Thoracic aorta (tissue), 2 donors: ENCODE data around the gene PMPCA. TPM values are rescaled to one million over a fixed set of nuclear protein-coding genes. Genes with fewer than 3 reads are reported as not detected.

Source experiments
- ATAC-seq: fragments of 150-250 bp; one replicate; pipeline ENCODE4 v1.8.0; 2017; ENCODE audit warnings: low read depth; ENCODE audit not compliant: insufficient number of reproducible peaks, low FRiP score
- DNase-seq: peaks from one replicate; pipeline ENCODE4 v3.0.0-alpha.2; 2020; ENCODE audit warnings: low spot score
- H3K27ac ChIP-seq, 2 donors: fragments of 200-600 bp; sonication (generic); 1 replicate in 1 of 2; 2 replicates in 1 of 2; pipeline ENCODE4 v1.5.1; 2016; ENCODE audit warnings: mild to moderate bottlenecking in 2 of 2, moderate library complexity in 2 of 2
- H3K27me3 ChIP-seq: fragments of 200-600 bp; sonication (generic); replicated peaks from 2 replicates; pipeline ENCODE4 v1.6.0; 2016; ENCODE audit warnings: mild to moderate bottlenecking; ENCODE audit not compliant: insufficient read depth
- H3K36me3 ChIP-seq: fragments of 200-600 bp; sonication (generic); one replicate; pipeline ENCODE4 v1.5.1; 2016
- H3K4me1 ChIP-seq, 2 donors: fragments of 200-600 bp; sonication (generic); 1 replicate in 1 of 2; 2 replicates in 1 of 2; pipeline versions ENCODE4 v1.5.1 to v1.6.0; 2016; ENCODE audit warnings: low read depth in 2 of 2, mild to moderate bottlenecking in 1 of 2; ENCODE audit not compliant: control insufficient read depth in 1 of 2
- H3K4me3 ChIP-seq: fragments of 200-600 bp; sonication (generic); 2 replicates; pipeline ENCODE4 v1.5.1; 2016; ENCODE audit warnings: mild to moderate bottlenecking
- H3K9me3 ChIP-seq: fragments of 200-600 bp; sonication (generic); 2 replicates; pipeline ENCODE4 v1.5.1; 2016
- total RNA-seq, 2 donors: library from RNA; depleted of rRNA; stranded (reverse); fragments of >200 nt; gene quantifications; one replicate each; pipeline versions ENCODE4 v1.1.0 to v1.2.3, GENCODE V29; 2016
- TF ChIP-seq, protein P1 (sequence below): fragments of 200-600 bp; sonication (generic); IDR thresholded peaks from one replicate; pipeline ENCODE4 v1.5.1; 2019; ENCODE audit warnings: antibody characterized with exemption

The PMPCA gene
- total RNA-seq, 2 donors from 2014 or later = 28.7 to 43.0 TPM

DNA sequence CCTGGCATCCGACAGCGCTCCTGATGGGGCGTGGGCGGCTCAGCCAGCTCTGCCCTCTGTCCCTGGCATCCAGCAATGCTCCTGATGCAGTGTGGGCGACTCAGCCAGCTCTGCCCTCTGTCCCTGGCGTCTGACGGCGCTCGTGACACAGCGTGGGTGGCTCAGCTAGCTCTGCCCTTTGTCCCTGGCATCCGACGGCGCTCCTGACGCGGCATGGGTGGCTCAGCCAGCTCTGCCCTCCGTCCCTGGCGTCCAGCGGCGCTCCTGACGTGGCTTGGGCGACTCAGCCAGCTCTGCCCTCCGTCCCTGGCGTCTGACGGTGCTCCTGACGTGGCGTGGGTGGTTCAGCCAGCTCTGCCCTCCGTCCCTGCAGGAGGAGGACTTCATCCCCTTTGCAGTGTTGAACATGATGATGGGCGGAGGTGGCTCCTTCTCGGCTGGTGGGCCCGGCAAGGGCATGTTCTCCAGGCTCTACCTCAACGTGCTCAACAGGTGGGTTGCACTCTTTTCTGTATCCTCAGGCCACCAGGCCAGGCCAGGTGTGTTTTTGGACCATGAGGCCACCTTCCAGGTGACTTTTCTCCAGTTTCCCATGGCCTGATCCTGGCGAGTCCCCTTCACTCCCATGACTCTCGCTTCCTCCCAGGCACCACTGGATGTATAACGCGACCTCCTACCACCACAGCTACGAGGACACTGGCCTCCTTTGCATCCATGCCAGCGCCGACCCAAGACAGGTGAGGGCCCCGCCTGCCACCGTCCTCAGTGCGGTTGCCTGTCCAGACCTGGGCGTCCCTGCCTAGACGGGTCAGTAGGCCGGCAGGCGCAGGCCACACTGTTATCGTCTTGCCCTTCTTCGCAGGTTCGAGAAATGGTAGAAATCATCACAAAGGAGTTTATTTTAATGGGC lies 8.0 kb downstream of the PMPCA start:
- TF ChIP-seq, protein P1, sequence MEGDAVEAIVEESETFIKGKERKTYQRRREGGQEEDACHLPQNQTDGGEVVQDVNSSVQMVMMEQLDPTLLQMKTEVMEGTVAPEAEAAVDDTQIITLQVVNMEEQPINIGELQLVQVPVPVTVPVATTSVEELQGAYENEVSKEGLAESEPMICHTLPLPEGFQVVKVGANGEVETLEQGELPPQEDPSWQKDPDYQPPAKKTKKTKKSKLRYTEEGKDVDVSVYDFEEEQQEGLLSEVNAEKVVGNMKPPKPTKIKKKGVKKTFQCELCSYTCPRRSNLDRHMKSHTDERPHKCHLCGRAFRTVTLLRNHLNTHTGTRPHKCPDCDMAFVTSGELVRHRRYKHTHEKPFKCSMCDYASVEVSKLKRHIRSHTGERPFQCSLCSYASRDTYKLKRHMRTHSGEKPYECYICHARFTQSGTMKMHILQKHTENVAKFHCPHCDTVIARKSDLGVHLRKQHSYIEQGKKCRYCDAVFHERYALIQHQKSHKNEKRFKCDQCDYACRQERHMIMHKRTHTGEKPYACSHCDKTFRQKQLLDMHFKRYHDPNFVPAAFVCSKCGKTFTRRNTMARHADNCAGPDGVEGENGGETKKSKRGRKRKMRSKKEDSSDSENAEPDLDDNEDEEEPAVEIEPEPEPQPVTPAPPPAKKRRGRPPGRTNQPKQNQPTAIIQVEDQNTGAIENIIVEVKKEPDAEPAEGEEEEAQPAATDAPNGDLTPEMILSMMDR = no peak
- Histone ChIP-seq H3K36me3 (peaks cover 89% of the 10 kb centered on the region), H3K27ac (no peak overlapping the region), H3K9me3 (no peaks in the 10 kb centered on the region), H3K4me3 (no peak overlapping the region), H3K27me3 (no peaks in the 10 kb centered on the region), H3K4me1 (no peaks in the 10 kb centered on the region)
- ATAC-seq (no peak), DNase-seq (no peak)

DNA sequence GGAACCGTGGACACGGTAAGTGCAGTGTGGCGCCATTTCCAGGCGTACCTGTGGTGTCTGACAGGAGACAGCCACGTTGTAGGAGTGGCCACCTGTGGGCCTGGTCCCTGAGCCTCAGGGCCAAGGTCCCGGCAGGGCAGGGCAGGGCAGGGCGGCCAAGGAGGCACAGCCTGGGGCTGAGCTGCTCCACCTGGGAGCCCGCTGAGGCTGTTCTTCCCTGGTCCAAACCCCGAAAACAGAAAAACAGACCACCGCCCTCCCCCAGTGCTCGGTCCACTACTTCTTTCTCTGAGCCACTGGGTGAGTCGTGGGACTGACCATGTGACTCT lies 8.6 kb downstream of the PMPCA start:
- TF ChIP-seq, protein P1 = no peak
- no peak for ATAC-seq
- Histone ChIP-seq H3K4me1 (no peaks in the 10 kb centered on the region), H3K27me3 (no peaks in the 10 kb centered on the region), H3K36me3 (peaks cover 88% of the 10 kb centered on the region), H3K27ac (no peak overlapping the region), H3K9me3 (no peaks in the 10 kb centered on the region), H3K4me3 (no peak overlapping the region)
- no peak for DNase-seq

DNA sequence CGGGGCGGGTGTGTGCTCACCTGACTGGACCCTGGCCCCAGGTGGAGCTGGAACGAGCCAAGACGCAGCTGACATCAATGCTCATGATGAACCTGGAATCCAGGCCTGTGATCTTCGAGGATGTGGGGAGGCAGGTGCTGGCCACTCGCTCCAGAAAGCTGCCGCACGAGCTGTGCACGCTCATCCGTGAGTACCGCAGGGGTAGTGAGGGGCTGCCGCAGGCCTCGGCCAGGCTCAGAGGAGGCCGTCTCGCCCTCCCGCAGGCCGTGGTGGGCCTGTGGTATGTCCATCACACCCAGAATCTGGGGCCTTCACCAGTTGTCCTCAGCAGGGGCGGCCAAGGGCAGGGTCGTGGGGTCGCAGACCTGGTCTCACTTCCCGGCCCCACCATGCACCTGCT lies 11.3 kb downstream of the PMPCA start:
- Histone ChIP-seq H3K9me3 (no peaks in the 10 kb centered on the region), H3K4me1 (no peaks in the 10 kb centered on the region), H3K36me3 (peaks cover 68% of the 10 kb centered on the region), H3K27me3 (no peaks in the 10 kb centered on the region), H3K4me3 (no peak overlapping the region), H3K27ac (no peak overlapping the region)
- TF ChIP-seq, protein P1 = no peak
- DNase-seq (no peak), ATAC-seq (no peak)

DNA sequence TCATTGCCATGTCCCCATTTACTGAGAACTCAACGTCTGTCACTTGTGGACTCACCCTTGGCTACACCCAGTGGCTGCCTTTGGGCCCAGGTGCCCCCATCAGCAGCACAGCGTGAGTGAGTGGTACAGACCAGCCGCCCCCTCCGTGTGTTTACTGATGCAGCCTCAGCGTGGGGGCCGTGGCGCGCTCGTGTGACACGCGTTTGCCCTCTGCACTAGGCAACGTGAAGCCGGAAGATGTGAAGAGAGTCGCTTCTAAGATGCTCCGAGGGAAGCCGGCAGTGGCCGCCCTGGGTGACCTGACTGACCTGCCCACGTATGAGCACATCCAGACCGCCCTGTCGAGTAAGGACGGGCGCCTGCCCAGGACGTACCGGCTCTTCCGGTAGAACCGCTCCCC lies 12.4 kb downstream of the PMPCA start:
- Histone ChIP-seq H3K4me1 (no peaks in the 10 kb centered on the region), H3K9me3 (no peaks in the 10 kb centered on the region), H3K27me3 (no peaks in the 10 kb centered on the region), H3K4me3 (no peak overlapping the region), H3K36me3 (peaks cover 57% of the 10 kb centered on the region), H3K27ac (no peak overlapping the region)
- TF ChIP-seq, protein P1 = no peak
- no peak for ATAC-seq
- no peak for DNase-seq

DNA sequence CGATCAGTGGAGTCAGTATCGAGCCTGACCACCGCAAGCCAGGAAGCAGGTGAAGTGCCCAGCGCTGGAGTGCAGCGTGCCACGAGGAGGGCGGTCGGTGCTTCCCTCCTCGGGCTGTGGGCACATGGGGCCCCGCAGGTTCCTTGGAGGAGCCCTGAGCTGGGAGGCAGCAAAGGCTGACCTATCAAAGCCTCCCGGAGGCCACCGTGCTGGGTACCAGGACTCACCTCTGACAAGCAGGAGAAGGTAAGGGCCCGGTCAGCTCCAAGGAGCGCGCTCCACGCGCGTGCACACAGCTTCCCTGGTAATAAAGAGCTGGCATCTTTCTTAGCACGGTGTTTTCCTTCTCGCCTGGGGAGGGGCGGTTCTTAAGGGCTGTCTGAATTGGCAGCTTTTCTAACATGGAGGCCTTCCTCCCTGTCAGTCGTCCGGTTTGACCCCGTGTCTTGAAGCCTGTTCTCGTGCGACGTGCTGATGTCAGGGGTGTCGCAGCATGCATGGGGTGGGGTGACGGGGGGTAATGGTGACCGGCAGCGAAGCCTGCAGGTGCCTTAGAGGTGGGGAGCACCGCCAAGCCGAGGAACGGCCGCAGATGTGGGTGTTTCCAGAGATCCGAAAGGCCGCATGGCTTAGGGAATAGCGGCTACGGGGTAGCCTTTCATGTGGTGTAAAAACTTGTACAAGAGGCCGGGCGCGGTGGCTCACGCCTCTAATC lies 13.1 kb downstream of the PMPCA start:
- ATAC-seq = no peak
- no peak for DNase-seq
- Histone ChIP-seq H3K4me3 (no peak overlapping the region), H3K4me1 (no peaks in the 10 kb centered on the region), H3K27ac (no peak overlapping the region), H3K9me3 (no peaks in the 10 kb centered on the region), H3K36me3 (peaks cover 53% of the 10 kb centered on the region), H3K27me3 (no peaks in the 10 kb centered on the region)
- TF ChIP-seq, protein P1 = no peak
